PC-3 (cell line): Measurements from ENCODE around the gene TCP11.

ENCODE experiments used
- CTCF ChIP-seq: fragments of 300-600 bp; sonication (generic); conservative IDR thresholded peaks from 2 replicates; pipeline ENCODE4 v1.5.1; 2017; ENCODE audit warnings: antibody characterized with exemption, low read depth, mild to moderate bottlenecking, low read length
- EZH2 ChIP-seq: fragments of 300-600 bp; sonication (generic); IDR thresholded peaks from one replicate; pipeline ENCODE4 v1.6.1; 2017; ENCODE audit warnings: antibody characterized with exemption, mild to moderate bottlenecking, low read length; ENCODE audit not compliant: unreplicated experiment
- EZH2phosphoT487 ChIP-seq: fragments of 300-600 bp; sonication (generic); IDR thresholded peaks from 2 replicates; pipeline ENCODE4 v1.6.1; 2018; ENCODE audit warnings: mild to moderate bottlenecking, antibody characterized with exemption, low read length, borderline replicate concordance

GRCh38 chr6:35163836-35164235 is 22.7 kb upstream of the TCP11 start:
- TF ChIP-seq CTCF, result no peak
- TF ChIP-seq EZH2, result no peak
- no peak for TF ChIP-seq EZH2phosphoT487
